K562 (cell line): ENCODE measurements around the gene KLHDC10. TPM values are rescaled to one million over a fixed set of nuclear protein-coding genes. Genes with fewer than 3 reads are reported as not detected.

Experiments used
- ETV6 ChIP-seq, 3 experiments: fragments of 150-350 bp in 1 of 3; sonication (generic) in 1 of 3; formaldehyde crosslinking in 1 of 3; IDR thresholded peaks; 2 replicates each; pipeline versions ENCODE4 v1.6.1 to v1.8.0; 2014 to 2022; ENCODE audit warnings: borderline replicate concordance in 2 of 3, low read depth in 2 of 3, antibody characterized with exemption in 1 of 3, low read length in 1 of 3, mild to moderate bottlenecking in 1 of 3, missing genetic modification reagents in 1 of 3
- FOXA1 ChIP-seq: fragments of 450-650 bp; IDR thresholded peaks from 2 replicates; pipeline ENCODE4 v1.6.1; 2016; ENCODE audit warnings: mild to moderate bottlenecking, borderline replicate concordance
- HLTF ChIP-seq: fragments of 450-650 bp; IDR thresholded peaks from 2 replicates; pipeline ENCODE4 v1.6.1; 2016
- MED1 ChIP-seq: sonication (generic); formaldehyde crosslinking; IDR thresholded peaks from 2 replicates; pipeline ENCODE4 v1.8.1; 2023; ENCODE audit warnings: missing genetic modification reagents, borderline replicate concordance
- PHF20 ChIP-seq: fragments of 450-650 bp; IDR thresholded peaks from 2 replicates; pipeline ENCODE4 v1.6.1; 2018; ENCODE audit not compliant: partially characterized antibody
- POLR3A ChIP-seq: IDR thresholded peaks from 2 replicates; pipeline ENCODE4 v1.6.1; 2011; ENCODE audit warnings: borderline replicate concordance, mild to moderate bottlenecking, moderate library complexity; ENCODE audit not compliant: insufficient read length, insufficient read depth; ENCODE audit errors: extremely low read depth
- RNF2 ChIP-seq: sonication (generic); IDR thresholded peaks from 2 replicates; pipeline ENCODE4 v1.6.1; 2016
- SRF ChIP-seq, 2 experiments: fragments of 250-450, 450-650 bp in 1 of 2; sonication (Bioruptor Pico) in 1 of 2; sonication (generic) in 1 of 2; formaldehyde crosslinking; IDR thresholded peaks; 2 replicates each; pipeline versions ENCODE4 v1.5.0 to v1.5.1; 2020 to 2022; ENCODE audit warnings: mild to moderate bottlenecking in 1 of 2, missing genetic modification reagents in 1 of 2
- ZFP1 ChIP-seq: fragments of 450-650 bp; formaldehyde crosslinking; IDR thresholded peaks from 2 replicates; pipeline ENCODE4 v1.4.0; 2020; ENCODE audit warnings: mild to moderate bottlenecking, mixed read lengths
- ZKSCAN1 ChIP-seq: fragments of 150-350 bp; IDR thresholded peaks from 2 replicates; pipeline ENCODE4 v1.6.1; 2016; ENCODE audit warnings: low read depth, low read length
- ZNF134 ChIP-seq: fragments of 250-450 bp; sonication (Bioruptor Pico); conservative IDR thresholded peaks from 2 replicates; pipeline ENCODE4 v1.4.0; 2020
- ZNF3 ChIP-seq: fragments of 250-450 bp; sonication (Bioruptor Pico); IDR thresholded peaks from 2 replicates; pipeline ENCODE4 v1.5.0; 2021; ENCODE audit warnings: mild to moderate bottlenecking, moderate library complexity
- polyA plus RNA-seq, 8 experiments: library from polyadenylated mRNA; depleted of rRNA in 4 of 8; stranded (reverse) in 5 of 8; unstranded in 3 of 8; fragments of >200 nt; fragmentation: Nextera tagmentation in 2 of 8; fragmentation: Illumina TruSeq in 1 of 8; extraction: Ambion mirVana in 2 of 8; extraction: Trizol in 1 of 8; gene quantifications; 2 replicates each; pipeline versions ENCODE4 v1.2.1 to v1.2.3, GENCODE V29; 2011 to 2014; ENCODE audit warnings: inconsistent platforms in 1 of 8, missing spikeins in 1 of 8
- total RNA-seq, 7 experiments: library from RNA; depleted of rRNA in 6 of 7; stranded (reverse); fragments of >200 nt in 6 of 7; fragmentation: Illumina TruSeq in 2 of 7; extraction: Trizol in 2 of 7; gene quantifications; 2 replicates each; pipeline versions ENCODE4 v1.2.1 to v1.2.3, GENCODE V29; 2011 to 2021; ENCODE audit warnings: low replicate concordance in 1 of 7
- TF ChIP-seq, protein P1 (sequence below): fragments of 450-650 bp; formaldehyde crosslinking; conservative IDR thresholded peaks from 2 replicates; pipeline ENCODE4 v1.4.0; 2022; ENCODE audit warnings: mild to moderate bottlenecking, missing genetic modification characterization
- TF ChIP-seq, protein P2 (sequence below): fragments of 250-450 bp; sonication (Bioruptor Pico); IDR thresholded peaks from 2 replicates; pipeline ENCODE4 v1.5.1; 2021; ENCODE audit warnings: mild to moderate bottlenecking
- TF ChIP-seq, protein P3 (sequence below): fragments of 450-650 bp; formaldehyde crosslinking; IDR thresholded peaks from 2 replicates; pipeline ENCODE4 v1.4.0; 2020; ENCODE audit warnings: mild to moderate bottlenecking
- TF ChIP-seq, protein P4 (sequence below): IDR thresholded peaks from 3 replicates; pipeline ENCODE4 v1.6.1; 2011; ENCODE audit warnings: borderline replicate concordance, mild to moderate bottlenecking, moderate library complexity; ENCODE audit not compliant: insufficient read length; ENCODE audit errors: extremely low read depth
- TF ChIP-seq, protein P5 (sequence below), 2 experiments: IDR thresholded peaks; 2 replicates each; pipeline ENCODE4 v1.6.1; 2011; ENCODE audit warnings: borderline replicate concordance in 1 of 2, control low read depth in 1 of 2, low read depth in 1 of 2, low read length in 1 of 2, mild to moderate bottlenecking in 1 of 2, mixed read lengths in 1 of 2, moderate library complexity in 1 of 2; ENCODE audit not compliant: insufficient read depth in 1 of 2, insufficient read length in 1 of 2, poor library complexity in 1 of 2, severe bottlenecking in 1 of 2; ENCODE audit errors: extremely low read depth in 1 of 2

KLHDC10 gene
- total and polyA plus RNA-seq, 9 of the 15 experiments (the other 6 are each of a cell fraction or from before 2014, with no cell fraction given), result 9.8 to 80.5 (median 31.4) TPM

DNA sequence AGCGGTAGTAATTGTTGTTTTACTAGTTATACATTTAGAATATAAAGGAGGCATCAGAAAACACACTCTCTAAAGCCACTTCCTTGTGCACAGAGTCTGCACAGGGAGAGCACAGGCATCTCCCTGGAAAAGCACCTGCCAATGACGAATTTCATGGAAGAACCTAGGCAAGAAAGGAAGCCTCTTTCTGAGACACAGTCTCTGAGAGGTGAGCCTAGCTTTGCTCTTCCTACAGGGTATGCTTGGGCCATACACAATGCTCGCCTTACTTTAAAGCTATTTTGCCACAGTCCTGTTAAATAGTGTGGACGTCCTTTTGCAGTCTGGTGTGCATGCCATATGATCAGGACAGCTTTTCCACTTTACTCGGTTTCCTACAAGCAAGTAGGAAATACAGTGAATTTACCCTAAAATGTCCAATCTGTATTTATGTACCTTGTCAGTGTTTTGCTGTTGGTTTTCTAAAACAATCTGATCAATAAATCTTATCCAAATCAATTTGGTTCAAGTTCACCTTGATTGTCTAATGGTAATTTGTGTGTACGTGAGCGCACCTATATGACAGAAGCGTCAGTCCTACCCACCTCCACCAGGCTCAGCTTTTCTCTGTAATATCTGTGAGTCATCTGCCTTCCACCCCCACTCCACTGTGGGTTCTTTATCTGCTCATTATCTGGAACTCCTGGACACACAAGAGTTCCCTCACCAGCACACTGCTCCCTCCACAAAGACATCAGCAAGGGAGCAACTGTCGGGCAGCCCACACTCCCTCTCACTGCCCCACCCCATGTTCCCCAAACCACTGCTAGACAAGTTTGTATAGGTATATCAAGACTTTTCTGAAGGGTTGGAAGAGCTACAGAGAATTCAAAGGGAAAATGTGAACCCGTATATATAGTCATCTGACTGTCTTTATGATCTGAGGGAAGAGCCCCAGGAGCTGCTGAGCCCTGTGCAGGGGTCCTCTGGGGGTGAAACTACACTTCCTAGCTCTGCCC is 65.2 kb downstream of the KLHDC10 start (continued):
- TF ChIP-seq, protein P1, sequence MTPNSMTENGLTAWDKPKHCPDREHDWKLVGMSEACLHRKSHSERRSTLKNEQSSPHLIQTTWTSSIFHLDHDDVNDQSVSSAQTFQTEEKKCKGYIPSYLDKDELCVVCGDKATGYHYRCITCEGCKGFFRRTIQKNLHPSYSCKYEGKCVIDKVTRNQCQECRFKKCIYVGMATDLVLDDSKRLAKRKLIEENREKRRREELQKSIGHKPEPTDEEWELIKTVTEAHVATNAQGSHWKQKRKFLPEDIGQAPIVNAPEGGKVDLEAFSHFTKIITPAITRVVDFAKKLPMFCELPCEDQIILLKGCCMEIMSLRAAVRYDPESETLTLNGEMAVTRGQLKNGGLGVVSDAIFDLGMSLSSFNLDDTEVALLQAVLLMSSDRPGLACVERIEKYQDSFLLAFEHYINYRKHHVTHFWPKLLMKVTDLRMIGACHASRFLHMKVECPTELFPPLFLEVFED (CRISPR knock-in tag), result no peak
- no peak; the same call in 1 of the 2 replicates for TF ChIP-seq ZNF134 (CRISPR knock-in tag)
- no peak for TF ChIP-seq PHF20
- TF ChIP-seq ZKSCAN1, result peak; percentile 70
- TF ChIP-seq, protein P2, sequence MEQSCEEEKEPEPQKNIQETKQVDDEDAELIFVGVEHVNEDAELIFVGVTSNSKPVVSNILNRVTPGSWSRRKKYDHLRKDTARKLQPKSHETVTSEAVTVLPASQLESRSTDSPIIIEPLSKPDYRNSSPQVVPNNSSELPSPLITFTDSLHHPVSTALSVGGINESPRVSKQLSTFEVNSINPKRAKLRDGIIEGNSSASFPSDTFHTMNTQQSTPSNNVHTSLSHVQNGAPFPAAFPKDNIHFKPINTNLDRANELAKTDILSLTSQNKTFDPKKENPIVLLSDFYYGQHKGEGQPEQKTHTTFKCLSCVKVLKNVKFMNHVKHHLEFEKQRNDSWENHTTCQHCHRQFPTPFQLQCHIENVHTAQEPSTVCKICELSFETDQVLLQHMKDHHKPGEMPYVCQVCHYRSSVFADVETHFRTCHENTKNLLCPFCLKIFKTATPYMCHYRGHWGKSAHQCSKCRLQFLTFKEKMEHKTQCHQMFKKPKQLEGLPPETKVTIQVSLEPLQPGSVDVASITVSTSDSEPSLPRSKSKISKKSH, result no peak
- TF ChIP-seq SRF (CRISPR knock-in tag; IDR thresholded peaks at IDR 0.05), result peak in 1 of 2 experiments; percentile 21; a peak in 1 of 4 replicates
- TF ChIP-seq ZFP1, result no peak
- TF ChIP-seq, protein P3, sequence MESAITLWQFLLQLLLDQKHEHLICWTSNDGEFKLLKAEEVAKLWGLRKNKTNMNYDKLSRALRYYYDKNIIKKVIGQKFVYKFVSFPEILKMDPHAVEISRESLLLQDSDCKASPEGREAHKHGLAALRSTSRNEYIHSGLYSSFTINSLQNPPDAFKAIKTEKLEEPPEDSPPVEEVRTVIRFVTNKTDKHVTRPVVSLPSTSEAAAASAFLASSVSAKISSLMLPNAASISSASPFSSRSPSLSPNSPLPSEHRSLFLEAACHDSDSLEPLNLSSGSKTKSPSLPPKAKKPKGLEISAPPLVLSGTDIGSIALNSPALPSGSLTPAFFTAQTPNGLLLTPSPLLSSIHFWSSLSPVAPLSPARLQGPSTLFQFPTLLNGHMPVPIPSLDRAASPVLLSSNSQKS (CRISPR knock-in tag), result no peak
- 0 out of 2 replicates have a peak, but pooled peaks have one; percentile 33 for TF ChIP-seq HLTF
- TF ChIP-seq ETV6 (IDR thresholded peaks at IDR 0.05; ENCODE audit: borderline replicate concordance in 1 of 2, low read depth in 2 of 2, low read length in 1 of 2), result peak; percentile 6 to 66; a peak in 1 of 4 replicates
- no peak for TF ChIP-seq ETV6 (CRISPR knock-in tag; IDR thresholded peaks at IDR 0.05; ENCODE audit: borderline replicate concordance)
- TF ChIP-seq, protein P4, sequence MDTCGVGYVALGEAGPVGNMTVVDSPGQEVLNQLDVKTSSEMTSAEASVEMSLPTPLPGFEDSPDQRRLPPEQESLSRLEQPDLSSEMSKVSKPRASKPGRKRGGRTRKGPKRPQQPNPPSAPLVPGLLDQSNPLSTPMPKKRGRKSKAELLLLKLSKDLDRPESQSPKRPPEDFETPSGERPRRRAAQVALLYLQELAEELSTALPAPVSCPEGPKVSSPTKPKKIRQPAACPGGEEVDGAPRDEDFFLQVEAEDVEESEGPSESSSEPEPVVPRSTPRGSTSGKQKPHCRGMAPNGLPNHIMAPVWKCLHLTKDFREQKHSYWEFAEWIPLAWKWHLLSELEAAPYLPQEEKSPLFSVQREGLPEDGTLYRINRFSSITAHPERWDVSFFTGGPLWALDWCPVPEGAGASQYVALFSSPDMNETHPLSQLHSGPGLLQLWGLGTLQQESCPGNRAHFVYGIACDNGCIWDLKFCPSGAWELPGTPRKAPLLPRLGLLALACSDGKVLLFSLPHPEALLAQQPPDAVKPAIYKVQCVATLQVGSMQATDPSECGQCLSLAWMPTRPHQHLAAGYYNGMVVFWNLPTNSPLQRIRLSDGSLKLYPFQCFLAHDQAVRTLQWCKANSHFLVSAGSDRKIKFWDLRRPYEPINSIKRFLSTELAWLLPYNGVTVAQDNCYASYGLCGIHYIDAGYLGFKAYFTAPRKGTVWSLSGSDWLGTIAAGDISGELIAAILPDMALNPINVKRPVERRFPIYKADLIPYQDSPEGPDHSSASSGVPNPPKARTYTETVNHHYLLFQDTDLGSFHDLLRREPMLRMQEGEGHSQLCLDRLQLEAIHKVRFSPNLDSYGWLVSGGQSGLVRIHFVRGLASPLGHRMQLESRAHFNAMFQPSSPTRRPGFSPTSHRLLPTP, result no peak
- no peak for TF ChIP-seq FOXA1
- no peak for TF ChIP-seq POLR3A
- TF ChIP-seq, protein P5, sequence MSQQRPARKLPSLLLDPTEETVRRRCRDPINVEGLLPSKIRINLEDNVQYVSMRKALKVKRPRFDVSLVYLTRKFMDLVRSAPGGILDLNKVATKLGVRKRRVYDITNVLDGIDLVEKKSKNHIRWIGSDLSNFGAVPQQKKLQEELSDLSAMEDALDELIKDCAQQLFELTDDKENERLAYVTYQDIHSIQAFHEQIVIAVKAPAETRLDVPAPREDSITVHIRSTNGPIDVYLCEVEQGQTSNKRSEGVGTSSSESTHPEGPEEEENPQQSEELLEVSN (IDR thresholded peaks at IDR 0.05; ENCODE audit: borderline replicate concordance in 1 of 2, extremely low read depth in 1 of 2, insufficient read depth in 1 of 2, insufficient read length in 1 of 2, low read depth in 1 of 2, low read length in 1 of 2, poor library complexity in 1 of 2, severe bottlenecking in 1 of 2), result peak in 1 of 2 experiments; percentile 33
- TF ChIP-seq ZNF3, result no peak
- TF ChIP-seq RNF2, result peak; percentile 99
- no peak for TF ChIP-seq MED1 (CRISPR knock-in tag)
